Hippocampal formation (tissue), 2 donors: ENCODE results near the gene FCHSD2.
A peak's percentile ranks its signal among the peaks of the same experiment; 100 is the strongest.

Source experiments
- DNase-seq, 2 donors: peaks; one replicate each; lab custom pipeline; 2025; lab: John Stamatoyannopoulos, UW

FCHSD2 gene

GRCh38 chr11:73172992-73173656 is 31.0 kb upstream of the FCHSD2 start:
- no peak for DNase-seq

GRCh38 chr11:73171436-73172161 is 29.5 kb upstream of the FCHSD2 start:
- DNase-seq, result no peak

GRCh38 chr11:73170140-73170539 is 28.0 kb upstream of the FCHSD2 start:
- no peak for DNase-seq

GRCh38 chr11:73168925-73169579 is 26.9 kb upstream of the FCHSD2 start:
- no peak for DNase-seq

- DNase-seq, result no peak
Observed at GRCh38 chr11:73167363-73167954, 25.3 kb upstream of the FCHSD2 start.

- no peak for DNase-seq
Observed at GRCh38 chr11:73164803-73165540, 22.9 kb upstream of the FCHSD2 start.

GRCh38 chr11:73163638-73164174 is 21.6 kb upstream of the FCHSD2 start:
- no peak for DNase-seq

GRCh38 chr11:73162196-73162740 is 20.1 kb upstream of the FCHSD2 start:
- no peak for DNase-seq

- DNase-seq, result no peak
Observed at GRCh38 chr11:73160005-73160760, 18.1 kb upstream of the FCHSD2 start.

- DNase-seq, result no peak
Observed at GRCh38 chr11:73159297-73159696, 17.2 kb upstream of the FCHSD2 start.

- DNase-seq, result no peak
Observed at GRCh38 chr11:73158356-73159051, 16.4 kb upstream of the FCHSD2 start.

GRCh38 chr11:73157101-73158010 is 15.2 kb upstream of the FCHSD2 start:
- DNase-seq, result peak in 1 of 2 donors; percentile 44

- DNase-seq, result no peak
Observed at GRCh38 chr11:73156686-73157085, 14.6 kb upstream of the FCHSD2 start.

GRCh38 chr11:73156114-73156513 is 14.0 kb upstream of the FCHSD2 start:
- no peak for DNase-seq

- no peak for DNase-seq
Observed at GRCh38 chr11:73155102-73155501, 13.0 kb upstream of the FCHSD2 start.

- DNase-seq, result peak in 1 of 2 donors; percentile 28
Observed at GRCh38 chr11:73154178-73154577, 12.1 kb upstream of the FCHSD2 start.

- DNase-seq, result no peak
Observed at GRCh38 chr11:73152861-73153483, 10.9 kb upstream of the FCHSD2 start.

GRCh38 chr11:73152086-73152853 is 10.2 kb upstream of the FCHSD2 start:
- DNase-seq, result no peak
